ENCODE measurements around the gene FRMD4A.

- no peak for TF ChIP-seq EZH2 (IDR thresholded peaks at IDR 0.05; ENCODE audit: low read depth)
- TF ChIP-seq, protein P1, sequence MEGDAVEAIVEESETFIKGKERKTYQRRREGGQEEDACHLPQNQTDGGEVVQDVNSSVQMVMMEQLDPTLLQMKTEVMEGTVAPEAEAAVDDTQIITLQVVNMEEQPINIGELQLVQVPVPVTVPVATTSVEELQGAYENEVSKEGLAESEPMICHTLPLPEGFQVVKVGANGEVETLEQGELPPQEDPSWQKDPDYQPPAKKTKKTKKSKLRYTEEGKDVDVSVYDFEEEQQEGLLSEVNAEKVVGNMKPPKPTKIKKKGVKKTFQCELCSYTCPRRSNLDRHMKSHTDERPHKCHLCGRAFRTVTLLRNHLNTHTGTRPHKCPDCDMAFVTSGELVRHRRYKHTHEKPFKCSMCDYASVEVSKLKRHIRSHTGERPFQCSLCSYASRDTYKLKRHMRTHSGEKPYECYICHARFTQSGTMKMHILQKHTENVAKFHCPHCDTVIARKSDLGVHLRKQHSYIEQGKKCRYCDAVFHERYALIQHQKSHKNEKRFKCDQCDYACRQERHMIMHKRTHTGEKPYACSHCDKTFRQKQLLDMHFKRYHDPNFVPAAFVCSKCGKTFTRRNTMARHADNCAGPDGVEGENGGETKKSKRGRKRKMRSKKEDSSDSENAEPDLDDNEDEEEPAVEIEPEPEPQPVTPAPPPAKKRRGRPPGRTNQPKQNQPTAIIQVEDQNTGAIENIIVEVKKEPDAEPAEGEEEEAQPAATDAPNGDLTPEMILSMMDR (conservative IDR thresholded peaks at IDR 0.05) = no peak
These were observed 313.3 kb downstream of the FRMD4A start for GRCh38 chr10:14017467-14017866.
